ENCODE measurements around the gene VARS2.
"Not testable (repeated sequence)": the region's sequence is repeated elsewhere in the genome, so short reads cannot be mapped to it uniquely, and the experiment has no call there.

VARS2 gene

GRCh38 chr6:30962716-30963115 lies 48.7 kb downstream of the VARS2 start:
- no peak for DNase-seq (ENCODE audit: low spot score)

DNA sequence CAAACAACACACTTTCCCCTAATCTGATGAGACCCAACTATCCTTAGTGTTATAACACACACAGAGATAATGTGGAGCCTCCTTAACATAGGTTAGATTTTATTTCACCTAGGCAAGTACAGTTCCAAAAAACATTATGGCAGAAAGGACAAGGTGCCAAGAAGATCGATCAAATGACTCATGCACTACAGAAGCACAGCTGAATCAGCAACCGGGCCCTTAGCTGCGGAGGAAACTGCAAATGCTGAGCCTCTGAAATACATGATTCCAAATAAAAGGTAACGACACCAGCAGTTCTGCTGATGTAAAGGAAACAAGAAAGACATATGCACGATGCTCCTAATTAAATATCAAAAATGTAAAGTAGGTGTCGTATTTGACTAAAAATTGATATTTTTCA lies 49.6 kb downstream of the VARS2 start:
- no peak for DNase-seq (ENCODE audit: low spot score)

DNA sequence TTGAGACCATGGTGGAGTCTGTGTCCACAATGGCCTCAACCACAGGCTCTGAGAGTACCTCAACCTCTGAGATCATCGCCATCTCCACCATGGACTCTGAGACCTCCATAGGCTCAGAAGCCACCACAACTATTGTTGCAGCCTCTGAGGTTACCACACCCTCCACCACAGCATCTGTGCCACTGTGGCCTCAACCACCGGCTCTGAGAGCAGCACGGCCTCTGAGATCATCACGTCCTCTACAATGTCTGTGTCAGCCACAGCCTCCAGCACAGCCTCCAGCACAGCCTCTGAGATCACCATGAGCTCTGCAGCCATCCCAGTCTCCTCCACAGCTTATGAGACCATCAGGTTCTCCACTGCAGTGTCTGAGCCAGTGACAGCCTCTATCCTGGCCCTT lies 50.0 kb downstream of the VARS2 start:
- no peak for DNase-seq (ENCODE audit: low spot score)

DNA sequence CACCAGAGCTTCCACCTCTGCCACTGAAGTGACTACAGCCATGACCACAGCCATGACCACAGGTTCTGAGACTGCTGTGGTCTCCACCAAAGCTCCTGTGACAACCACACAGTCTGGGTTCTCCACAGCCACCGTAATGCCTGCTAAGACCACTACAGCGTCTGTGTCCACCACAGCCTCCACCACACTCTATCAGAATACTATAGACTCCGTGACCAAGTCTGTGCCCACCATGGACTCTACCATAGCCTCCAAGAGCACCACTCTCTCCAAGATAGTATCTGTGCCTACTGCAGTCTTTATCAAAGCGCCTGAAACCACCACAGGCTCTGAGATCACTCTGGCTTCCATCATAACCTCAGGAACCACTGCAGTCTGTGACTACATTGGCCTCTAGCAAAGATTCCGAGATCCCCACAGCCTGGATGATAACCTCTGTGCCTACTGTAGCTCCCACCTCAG lies 51.1 kb downstream of the VARS2 start:
- no peak for DNase-seq (ENCODE audit: low spot score)

DNA sequence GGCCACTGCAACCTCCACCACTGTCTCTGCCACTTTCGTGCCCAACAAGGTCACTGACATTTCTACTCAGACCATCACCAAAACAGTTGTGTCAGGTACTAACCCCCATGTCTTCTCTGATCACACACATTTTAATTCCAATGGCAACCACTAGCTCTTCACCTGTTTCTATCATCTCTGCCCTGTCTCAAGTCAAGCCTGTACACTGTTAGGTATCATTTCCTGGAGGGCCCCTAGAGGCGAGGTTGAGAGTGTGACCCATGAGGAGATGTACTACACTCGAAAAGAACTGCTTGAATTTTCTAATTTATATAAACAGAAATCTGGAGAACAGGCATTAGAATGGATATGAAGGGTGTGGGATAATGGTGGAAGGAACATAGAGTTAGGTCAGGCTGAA lies 52.1 kb downstream of the VARS2 start:
- no peak for DNase-seq (ENCODE audit: low spot score)

GRCh38 chr6:30969171-30969570 lies 55.1 kb downstream of the VARS2 start:
- not testable (repeated sequence) for DNase-seq (ENCODE audit: low spot score)

DNA sequence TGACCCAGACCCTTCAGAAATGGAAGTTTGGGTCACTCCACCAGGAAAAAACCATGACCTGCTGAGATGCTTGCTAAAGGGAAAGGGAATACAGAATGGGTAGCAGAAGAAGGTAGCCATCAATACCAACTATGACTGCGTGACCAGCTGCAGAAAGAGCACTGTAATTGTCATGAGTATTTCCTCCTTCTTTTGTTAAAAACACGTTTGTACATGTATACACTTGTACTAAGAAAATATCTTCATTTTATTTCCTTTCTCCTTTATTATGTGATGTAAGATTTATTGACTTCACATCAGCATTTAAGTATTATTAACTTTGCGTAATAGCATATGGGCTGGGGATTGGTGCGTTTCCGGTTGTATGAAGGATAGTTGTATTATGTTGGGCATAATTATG lies 56.9 kb downstream of the VARS2 start:
- no peak for DNase-seq (ENCODE audit: low spot score)

GRCh38 chr6:30972816-30973215 lies 58.8 kb downstream of the VARS2 start:
- DNase-seq (ENCODE audit: low spot score) = no peak

DNA sequence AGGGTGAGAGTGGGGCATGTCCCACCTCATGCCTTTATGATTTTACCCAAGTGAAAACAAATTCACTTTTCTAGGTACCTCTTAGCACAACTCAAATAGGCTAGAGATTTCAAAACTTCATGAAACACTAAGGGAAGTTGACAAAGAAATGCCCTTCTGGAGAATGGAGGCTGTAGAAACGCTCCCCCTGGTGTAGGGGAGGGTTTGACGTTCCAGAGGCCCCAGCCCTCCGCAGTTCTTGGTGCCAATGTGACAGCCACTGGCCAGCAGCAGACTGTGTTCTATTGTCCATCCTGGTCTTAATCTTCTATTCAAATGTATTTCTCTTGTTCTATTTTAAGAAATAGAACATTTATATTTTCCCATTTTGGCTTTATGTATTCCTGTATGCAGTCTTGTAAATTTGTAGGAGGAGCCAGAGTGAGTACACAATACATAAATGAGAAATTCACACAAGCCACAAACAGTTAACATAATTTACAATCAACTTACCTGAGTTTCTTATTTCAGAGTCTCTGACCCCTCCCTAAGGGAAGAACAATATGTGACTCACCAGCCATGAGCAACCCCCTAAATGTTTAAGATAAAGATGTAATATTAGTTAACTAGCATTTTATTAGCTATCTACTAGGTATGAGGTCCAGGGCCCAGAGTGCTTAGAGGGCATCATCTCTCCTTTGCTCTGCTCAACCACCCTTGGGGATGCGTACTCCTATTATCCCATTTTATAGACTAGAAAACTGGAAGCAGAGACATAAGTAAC lies 60.6 kb downstream of the VARS2 start:
- peak; percentile 41 for DNase-seq (ENCODE audit: low spot score)
